ENCODE data around the gene PFDN1. TPM values are rescaled to one million over a fixed set of nuclear protein-coding genes. Genes with fewer than 3 reads are reported as not detected.

Gene PFDN1
- total and polyA plus RNA-seq, 9 of the 15 experiments (the other 6 are each of a cell fraction or from before 2014, with no cell fraction given): 45.5 to 215 (median 78.0) TPM

- TF ChIP-seq DNMT1 (IDR thresholded peaks at IDR 0.05) (no peak), TBL1XR1 (IDR thresholded peaks at IDR 0.05; ENCODE audit: low read length in 2 of 2) (0 out of 4 replicates have a peak, but pooled peaks of 1 of the 2 experiments have one; percentile 19), MTA2 (IDR thresholded peaks at IDR 0.05; ENCODE audit: low read depth) (no peak)
These were observed 41.3 kb downstream of the PFDN1 start (continued) for GRCh38 chr5:140261403-140262171.

DNA sequence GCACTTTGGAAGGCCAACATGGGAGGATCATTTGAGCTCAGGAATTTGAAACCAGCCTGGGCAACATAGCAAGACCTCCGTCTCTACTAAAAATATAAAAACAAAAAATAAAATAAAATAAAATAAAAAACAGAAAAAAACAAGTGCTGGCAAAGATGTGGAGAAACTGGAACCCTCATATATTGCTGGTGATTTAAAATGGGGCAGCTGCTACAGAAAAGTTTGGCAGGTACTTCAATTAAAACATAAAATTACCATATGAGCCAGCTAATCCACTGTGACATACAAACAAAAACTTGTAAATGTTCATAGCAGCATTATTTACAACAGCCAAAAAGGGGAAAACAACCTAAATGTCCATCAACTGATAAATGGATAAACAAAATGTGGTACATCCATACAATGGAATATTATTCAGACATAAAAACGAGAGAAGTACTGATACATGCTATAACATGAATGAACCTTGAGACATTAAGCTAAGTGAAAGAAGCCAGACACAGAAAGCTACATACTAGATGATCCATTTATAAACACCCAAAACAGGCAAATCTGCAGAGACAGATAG, 42.7 kb downstream of the PFDN1 start:
- ChIA-PET CTCF (ENCODE audit: low intra/inter-chr PET ratio) (no interaction called here), POLR2A (interaction anchor here (0.9 to 1.3 kb wide), 3 partner anchors 15 to 85 kb away, joined by 3 read pairs; no protein-coding TSS in a partner anchor)
- intact Hi-C loops (cut with micrococcal nuclease) (no loop called here), in situ Hi-C loops (cut with MboI) (no loop called here)
- Histone ChIP-seq H3K79me2 (ENCODE audit: control insufficient read depth, insufficient read depth, low read length) (peaks cover 17% of the 10 kb centered on the region; the same call in 2 of the 3 replicates), H3K27ac (ENCODE audit: extremely low read depth, low read depth, low read length) (0 out of 3 replicates have a peak overlapping the region, but pooled peaks have one; percentile 11), H4K20me1 (replicated peaks; ENCODE audit: control insufficient read depth, insufficient read depth, low read length) (no peaks in the 10 kb centered on the region), H3K27me3 (ENCODE audit: control insufficient read depth in 2 of 2, insufficient read depth in 2 of 2, low read length in 2 of 2) (no peaks in the 10 kb centered on the region), H3K4me1 (replicated peaks in 1 of 2; ENCODE audit: control insufficient read depth in 2 of 2, insufficient read depth in 2 of 2, low read length in 2 of 2) (peaks cover 3 to 9% of the 10 kb centered on the region in 2 experiments; a peak in 2 of 5 replicates), H3K9me1 (ENCODE audit: control insufficient read depth, insufficient read depth, low read length) (no peaks in the 10 kb centered on the region), H3K9ac (ENCODE audit: insufficient read depth in 1 of 2, low read depth in 2 of 2, low read length in 2 of 2) (no peak overlapping the region), H3K9me3 (replicated peaks; ENCODE audit: control insufficient read depth, insufficient read depth, low read depth, low read length) (no peaks in the 10 kb centered on the region), H3K4me3 (no peak overlapping the region), H3K36me3 (ENCODE audit: control insufficient read depth, insufficient read depth, low read length) (peaks cover 24% of the 10 kb centered on the region; the same call in 2 of the 3 replicates), H2AFZ (ENCODE audit: low read depth, low read length) (no peak overlapping the region), H3K4me2 (ENCODE audit: insufficient read depth, low read length) (no peak overlapping the region)
- FAIRE-seq (no peak), DNase-seq (ENCODE audit: extremely low read depth in 1 of 4, low spot score in 3 of 4) (no peak), ATAC-seq (no peak)
- no TSS peak for BruUV-seq (replicated peaks)
- TF ChIP-seq RBM25 (IDR thresholded peaks at IDR 0.05; ENCODE audit: low read depth, low read length, severe bottlenecking): peak; percentile 97
- peak; percentile 45; the same call in 1 of the 2 replicates for TF ChIP-seq BCOR (IDR thresholded peaks at IDR 0.05)
- TF ChIP-seq SMARCA5 (IDR thresholded peaks at IDR 0.05): peak; percentile 71; the same call in 1 of the 2 replicates
- no peak for TF ChIP-seq NEUROD1 (IDR thresholded peaks at IDR 0.05; ENCODE audit: borderline replicate concordance, low read depth, low read length, partially characterized antibody)
- 86% methylated on average over 2 of the region's 2 CpGs for WGBS (ENCODE audit: insufficient coverage, low coverage, missing lambda C conversion rate)

Measured in K562 (cell line).